GM18858 (cell line): Measurements from ENCODE around the gene DUXA.
"Not testable (repeated sequence)": the region's sequence is repeated elsewhere in the genome, so short reads cannot be mapped to it uniquely, and the experiment has no call there.

Experiments
- ATAC-seq: cut with Tn5 transposase; IDR thresholded peaks from one replicate; pipeline ENCODE4 v1.9.1; 2021; ENCODE audit not compliant: unreplicated experiment

Gene DUXA

GRCh38 chr19:57167385-57167784 lies at the start of gene DUXA:
Gene DUXA (minus strand): TSS chr19:57167485. CDS start chr19:57167443, 42 bp downstream.
- ATAC-seq: no peak

- ATAC-seq: no peak
Observed at GRCh38 chr19:57212109-57212508, 44.8 kb upstream of the DUXA start.

GRCh38 chr19:57210381-57210780 lies 43.1 kb upstream of the DUXA start:
- no peak for ATAC-seq

GRCh38 chr19:57202160-57202559 lies 34.9 kb upstream of the DUXA start:
- no peak for ATAC-seq

- ATAC-seq: not testable (repeated sequence)
Observed at GRCh38 chr19:57197874-57198273, 30.6 kb upstream of the DUXA start.

GRCh38 chr19:57192993-57193392 lies 25.7 kb upstream of the DUXA start:
- no peak for ATAC-seq

GRCh38 chr19:57192077-57192420 lies 24.8 kb upstream of the DUXA start:
- no peak for ATAC-seq

- peak; percentile 87 for ATAC-seq
Observed at GRCh38 chr19:57191141-57192076, 24.1 kb upstream of the DUXA start, which contains the start of gene ZNF264. Gene ZNF264 (plus strand): TSS chr19:57191500. CDS start chr19:57191914, 414 bp downstream.

GRCh38 chr19:57190301-57190700 lies 23.0 kb upstream of the DUXA start:
- ATAC-seq: no peak

GRCh38 chr19:57171551-57172081 lies 4.3 kb upstream of the DUXA start:
- no peak for ATAC-seq

- no peak for ATAC-seq
Observed at GRCh38 chr19:57165846-57166245, 1.4 kb downstream of the DUXA start.

- no peak for ATAC-seq
Observed at GRCh38 chr19:57161985-57162539, 5.2 kb downstream of the DUXA start.

GRCh38 chr19:57152921-57153320 lies 14.4 kb downstream of the DUXA start:
- no peak for ATAC-seq

GRCh38 chr19:57141699-57142098 lies 25.6 kb downstream of the DUXA start:
- ATAC-seq: no peak

- no peak for ATAC-seq
Observed at GRCh38 chr19:57135797-57136196, 31.5 kb downstream of the DUXA start.

- not testable (repeated sequence) for ATAC-seq
Observed at GRCh38 chr19:57127403-57127802, 39.9 kb downstream of the DUXA start.

GRCh38 chr19:57123882-57124281 lies 43.4 kb downstream of the DUXA start:
- no peak for ATAC-seq

GRCh38 chr19:57118848-57119247 lies 48.4 kb downstream of the DUXA start:
- ATAC-seq: no peak

GRCh38 chr19:57113501-57113900 lies 53.8 kb downstream of the DUXA start:
- not testable (repeated sequence) for ATAC-seq

- ATAC-seq: no peak
Observed at GRCh38 chr19:57111329-57111644, 56.0 kb downstream of the DUXA start.

GRCh38 chr19:57110592-57111328 lies 56.5 kb downstream of the DUXA start:
- ATAC-seq: no peak
